ENCODE results near the gene P2RY8.

P2RY8 gene

GRCh38 chrX:1533058-1533457 lies 3.9 kb downstream of the P2RY8 start:
- H3K79me2 ChIP-seq (ENCODE audit: low read length), result peaks cover 70% of the 10 kb centered on the region
- H3K36me3 ChIP-seq (replicated peaks; ENCODE audit: insufficient read depth, low read length), result no peaks in the 10 kb centered on the region
- peaks cover 30% of the 10 kb centered on the region for H3F3A ChIP-seq (ENCODE audit: insufficient read depth, low read length)
- no peaks in the 10 kb centered on the region for H3K9me2 ChIP-seq (replicated peaks; ENCODE audit: insufficient read depth, low read length)
- no peaks in the 10 kb centered on the region for H3K27me3 ChIP-seq (replicated peaks; ENCODE audit: insufficient read depth, low read length)
- no peak for DNase-seq
- H3K4me1 ChIP-seq (ENCODE audit: low read length), result 0 out of 2 replicates have a peak, but pooled peaks cover 3% of the 10 kb centered on the region
- peaks cover 9% of the 10 kb centered on the region for H4K20me1 ChIP-seq (ENCODE audit: insufficient read depth, low read length)
- H3K4me2 ChIP-seq (ENCODE audit: low read depth, low read length), result no peak overlapping the region
- H3K4me3 ChIP-seq (ENCODE audit: low read length), result no peak overlapping the region
- H3K9me3 ChIP-seq (replicated peaks; ENCODE audit: insufficient read depth, low read length), result no peaks in the 10 kb centered on the region
- no peak overlapping the region for H3K27ac ChIP-seq (ENCODE audit: low read length)
- no peak overlapping the region for H3K9ac ChIP-seq (ENCODE audit: low read length)
- TF ChIP-seq EZH2phosphoT487 (IDR thresholded peaks at IDR 0.05; ENCODE audit: low read length), result no peak
- TF ChIP-seq, protein P1, sequence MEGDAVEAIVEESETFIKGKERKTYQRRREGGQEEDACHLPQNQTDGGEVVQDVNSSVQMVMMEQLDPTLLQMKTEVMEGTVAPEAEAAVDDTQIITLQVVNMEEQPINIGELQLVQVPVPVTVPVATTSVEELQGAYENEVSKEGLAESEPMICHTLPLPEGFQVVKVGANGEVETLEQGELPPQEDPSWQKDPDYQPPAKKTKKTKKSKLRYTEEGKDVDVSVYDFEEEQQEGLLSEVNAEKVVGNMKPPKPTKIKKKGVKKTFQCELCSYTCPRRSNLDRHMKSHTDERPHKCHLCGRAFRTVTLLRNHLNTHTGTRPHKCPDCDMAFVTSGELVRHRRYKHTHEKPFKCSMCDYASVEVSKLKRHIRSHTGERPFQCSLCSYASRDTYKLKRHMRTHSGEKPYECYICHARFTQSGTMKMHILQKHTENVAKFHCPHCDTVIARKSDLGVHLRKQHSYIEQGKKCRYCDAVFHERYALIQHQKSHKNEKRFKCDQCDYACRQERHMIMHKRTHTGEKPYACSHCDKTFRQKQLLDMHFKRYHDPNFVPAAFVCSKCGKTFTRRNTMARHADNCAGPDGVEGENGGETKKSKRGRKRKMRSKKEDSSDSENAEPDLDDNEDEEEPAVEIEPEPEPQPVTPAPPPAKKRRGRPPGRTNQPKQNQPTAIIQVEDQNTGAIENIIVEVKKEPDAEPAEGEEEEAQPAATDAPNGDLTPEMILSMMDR (IDR thresholded peaks at IDR 0.05; ENCODE audit: low read length), result no peak
- no peak for TF ChIP-seq EZH2 (optimal IDR thresholded peaks at IDR 0.05; ENCODE audit: low read depth, low read length)
- H2AFZ ChIP-seq (ENCODE audit: low read length), result no peak overlapping the region

DNA sequence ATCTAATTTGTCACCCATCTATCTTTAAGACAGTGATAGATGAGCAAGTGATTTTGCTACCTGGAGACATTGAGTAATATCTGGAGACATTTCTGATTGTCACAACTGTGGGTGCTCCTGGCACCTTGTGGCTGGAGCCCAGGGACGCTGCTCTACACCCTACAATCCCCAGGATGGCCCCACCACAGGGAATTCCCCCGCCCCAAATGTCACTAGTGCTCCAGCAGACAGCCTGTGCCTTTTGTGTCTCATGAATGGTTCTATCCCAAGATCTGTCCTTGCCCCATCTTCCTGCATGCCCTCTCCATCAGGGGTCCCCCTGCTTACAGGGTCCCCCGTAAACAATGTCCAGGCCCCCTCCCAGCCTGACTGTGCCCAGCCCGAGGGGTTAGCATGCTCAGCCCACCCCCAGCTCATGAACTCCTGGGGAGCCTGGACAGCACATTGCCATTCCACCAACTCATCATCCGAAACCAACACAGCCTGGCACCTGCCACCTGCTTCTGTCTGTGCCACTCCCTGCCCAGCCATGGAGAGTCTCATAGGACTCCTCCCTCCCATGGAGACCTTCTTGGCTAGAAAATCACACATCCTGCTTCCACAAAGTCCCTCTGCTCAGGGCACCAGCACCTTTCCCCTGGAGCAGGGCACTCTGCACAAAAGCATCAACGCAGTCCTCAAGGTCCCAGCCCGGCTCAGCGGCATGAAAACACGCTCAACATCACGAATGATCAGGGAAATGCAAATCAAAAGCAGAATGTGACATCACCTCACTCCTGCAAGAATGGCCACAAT lies 5.7 kb downstream of the P2RY8 start:
- no peak for DNase-seq
- Histone ChIP-seq H3K9ac (ENCODE audit: low read length) (no peak overlapping the region), H3K79me2 (ENCODE audit: low read length) (peaks cover 82% of the 10 kb centered on the region), H3K9me3 (replicated peaks; ENCODE audit: insufficient read depth, low read length) (no peaks in the 10 kb centered on the region), H3F3A (ENCODE audit: insufficient read depth, low read length) (peaks cover 18% of the 10 kb centered on the region), H3K36me3 (replicated peaks; ENCODE audit: insufficient read depth, low read length) (no peaks in the 10 kb centered on the region), H2AFZ (ENCODE audit: low read length) (no peak overlapping the region), H3K27ac (ENCODE audit: low read length) (no peak overlapping the region), H3K4me3 (ENCODE audit: low read length) (no peak overlapping the region), H3K4me1 (ENCODE audit: low read length) (0 out of 2 replicates have a peak, but pooled peaks cover 3% of the 10 kb centered on the region), H3K9me2 (replicated peaks; ENCODE audit: insufficient read depth, low read length) (no peaks in the 10 kb centered on the region), H3K4me2 (ENCODE audit: low read depth, low read length) (no peak overlapping the region), H4K20me1 (ENCODE audit: insufficient read depth, low read length) (peaks cover 9% of the 10 kb centered on the region), H3K27me3 (replicated peaks; ENCODE audit: insufficient read depth, low read length) (no peaks in the 10 kb centered on the region)
- TF ChIP-seq EZH2phosphoT487 (IDR thresholded peaks at IDR 0.05; ENCODE audit: low read length) (no peak), EZH2 (optimal IDR thresholded peaks at IDR 0.05; ENCODE audit: low read depth, low read length) (no peak)
- TF ChIP-seq, protein P1 (IDR thresholded peaks at IDR 0.05; ENCODE audit: low read length), result no peak

- Histone ChIP-seq H3K79me2 (ENCODE audit: low read length) (peaks cover 88% of the 10 kb centered on the region), H3K27ac (ENCODE audit: low read length) (no peak overlapping the region), H3F3A (ENCODE audit: insufficient read depth, low read length) (peaks cover 7% of the 10 kb centered on the region; the same call in 1 of the 2 replicates), H3K4me1 (ENCODE audit: low read length) (0 out of 2 replicates have a peak, but pooled peaks cover 3% of the 10 kb centered on the region), H3K4me2 (ENCODE audit: low read depth, low read length) (no peak overlapping the region), H3K9ac (ENCODE audit: low read length) (no peak overlapping the region), H3K27me3 (replicated peaks; ENCODE audit: insufficient read depth, low read length) (no peaks in the 10 kb centered on the region), H2AFZ (ENCODE audit: low read length) (no peak overlapping the region), H3K9me3 (replicated peaks; ENCODE audit: insufficient read depth, low read length) (no peaks in the 10 kb centered on the region), H3K36me3 (replicated peaks; ENCODE audit: insufficient read depth, low read length) (no peaks in the 10 kb centered on the region), H3K9me2 (replicated peaks; ENCODE audit: insufficient read depth, low read length) (no peaks in the 10 kb centered on the region), H3K4me3 (ENCODE audit: low read length) (no peak overlapping the region), H4K20me1 (ENCODE audit: insufficient read depth, low read length) (peaks cover 9% of the 10 kb centered on the region)
- no peak for TF ChIP-seq EZH2 (optimal IDR thresholded peaks at IDR 0.05; ENCODE audit: low read depth, low read length)
- TF ChIP-seq, protein P1 (IDR thresholded peaks at IDR 0.05; ENCODE audit: low read length), result no peak
- TF ChIP-seq EZH2phosphoT487 (IDR thresholded peaks at IDR 0.05; ENCODE audit: low read length), result no peak
- no peak for DNase-seq
Observed at GRCh38 chrX:1529756-1530155, 7.2 kb downstream of the P2RY8 start.

All from MM.1S (cell line).